T-helper 2 cell treated with Interferon-gamma antibody and Interleukin-4, amounts not matched to agents 5 μg/mL and 100 μg/mL, for 36 hours (primary cell): ENCODE data around the gene SMARCC1.

ENCODE experiments used
- DNase-seq: peaks from one replicate; pipeline ENCODE4 v3.0.0; 2021; ENCODE audit warnings: low spot score
- H3K27ac Mint-ChIP-seq: one replicate; pipeline ENCODE4 v1.8.0; 2021; ENCODE audit warnings: mild to moderate bottlenecking, mixed read lengths
- H3K27me3 Mint-ChIP-seq: one replicate; pipeline ENCODE4 v1.8.0; 2021; ENCODE audit warnings: low read depth, mixed read lengths
- H3K36me3 Mint-ChIP-seq: one replicate; pipeline ENCODE4 v1.8.0; 2021; ENCODE audit warnings: low read depth, mixed read lengths
- H3K4me1 Mint-ChIP-seq: one replicate; pipeline ENCODE4 v1.8.0; 2021; ENCODE audit warnings: low read depth, mixed read lengths
- H3K4me3 Mint-ChIP-seq: one replicate; pipeline ENCODE4 v1.8.0; 2022; ENCODE audit warnings: mild to moderate bottlenecking, moderate library complexity, mixed read lengths
- H3K9me3 Mint-ChIP-seq: one replicate; pipeline ENCODE4 v1.8.0; 2021; ENCODE audit warnings: mixed read lengths

Gene SMARCC1

DNA sequence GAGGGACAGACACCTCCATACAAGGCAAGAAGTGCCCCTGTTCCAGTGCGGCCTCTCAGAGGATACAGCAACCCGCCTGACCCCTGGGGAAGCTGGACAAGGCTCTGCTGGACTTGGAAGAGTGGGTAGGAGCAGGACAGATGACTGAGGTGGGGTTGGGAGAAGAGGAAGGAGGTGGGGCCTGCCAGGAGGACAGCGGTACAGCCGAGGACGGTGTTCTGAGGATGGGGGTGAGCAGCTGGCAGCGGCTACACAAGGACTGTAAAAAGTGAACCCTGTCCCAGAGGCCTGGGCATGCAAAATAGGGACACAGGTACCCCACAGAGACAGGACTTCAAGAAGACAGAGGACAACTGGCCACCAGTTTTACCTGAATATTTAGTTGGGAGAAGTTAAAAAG, 244.7 kb downstream of the SMARCC1 start:
- H3K36me3 Mint-ChIP-seq = no peaks in the 10 kb centered on the region

DNA sequence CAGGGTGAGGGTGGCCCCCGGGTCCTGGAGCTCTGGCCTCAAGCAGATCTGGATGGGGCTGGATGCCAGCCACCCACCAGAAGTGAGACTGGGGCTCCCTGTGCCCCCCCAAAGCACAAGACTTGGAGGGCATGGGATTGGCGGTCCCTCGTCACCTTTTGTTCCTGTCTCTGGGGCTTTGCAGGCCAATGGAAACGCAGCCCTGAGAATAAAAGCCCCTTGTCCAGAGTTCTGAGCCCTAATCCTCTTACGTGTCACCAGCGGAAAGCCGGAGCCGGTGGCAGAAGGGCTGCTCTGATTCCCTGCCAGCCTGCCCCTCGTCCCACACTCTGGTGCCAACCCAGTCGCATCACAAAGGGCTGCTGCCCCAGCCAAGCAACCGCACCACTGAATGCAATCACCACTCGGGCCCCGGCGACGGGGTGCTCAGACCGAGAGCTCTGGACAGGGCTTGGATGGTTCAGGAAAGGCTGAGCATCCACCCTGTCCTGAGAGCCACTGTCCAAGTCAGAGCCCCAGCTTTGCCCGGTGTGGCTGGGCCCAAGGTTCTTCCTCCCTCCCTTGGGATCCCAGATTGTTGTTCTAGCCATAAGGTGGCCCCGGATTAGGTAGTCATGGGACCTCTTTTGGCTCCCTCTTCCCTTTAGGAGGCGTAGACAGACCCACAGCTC, 245.3 kb downstream of the SMARCC1 start:
- H3K9me3 Mint-ChIP-seq = no peaks in the 10 kb centered on the region
- H3K4me3 Mint-ChIP-seq = no peak overlapping the region
- no peaks in the 10 kb centered on the region for H3K27me3 Mint-ChIP-seq
- no peaks in the 10 kb centered on the region for H3K36me3 Mint-ChIP-seq
- no peaks in the 10 kb centered on the region for H3K4me1 Mint-ChIP-seq
- no peak overlapping the region for H3K27ac Mint-ChIP-seq
- no peak for DNase-seq

More for the DNA sequence above, 244.7 kb downstream of the SMARCC1 start:
- no peaks in the 10 kb centered on the region for H3K9me3 Mint-ChIP-seq
- no peaks in the 10 kb centered on the region for H3K4me1 Mint-ChIP-seq
- no peak overlapping the region for H3K27ac Mint-ChIP-seq
- no peak for DNase-seq
- H3K27me3 Mint-ChIP-seq = no peaks in the 10 kb centered on the region
- H3K4me3 Mint-ChIP-seq = no peak overlapping the region
